ENCODE data around the gene C17orf113.
A peak's percentile ranks its signal among the peaks of the same experiment; 100 is the strongest.
"Not testable (repeated sequence)": the region's sequence is repeated elsewhere in the genome, so short reads cannot be mapped to it uniquely, and the experiment has no call there.

Gene C17orf113

DNA sequence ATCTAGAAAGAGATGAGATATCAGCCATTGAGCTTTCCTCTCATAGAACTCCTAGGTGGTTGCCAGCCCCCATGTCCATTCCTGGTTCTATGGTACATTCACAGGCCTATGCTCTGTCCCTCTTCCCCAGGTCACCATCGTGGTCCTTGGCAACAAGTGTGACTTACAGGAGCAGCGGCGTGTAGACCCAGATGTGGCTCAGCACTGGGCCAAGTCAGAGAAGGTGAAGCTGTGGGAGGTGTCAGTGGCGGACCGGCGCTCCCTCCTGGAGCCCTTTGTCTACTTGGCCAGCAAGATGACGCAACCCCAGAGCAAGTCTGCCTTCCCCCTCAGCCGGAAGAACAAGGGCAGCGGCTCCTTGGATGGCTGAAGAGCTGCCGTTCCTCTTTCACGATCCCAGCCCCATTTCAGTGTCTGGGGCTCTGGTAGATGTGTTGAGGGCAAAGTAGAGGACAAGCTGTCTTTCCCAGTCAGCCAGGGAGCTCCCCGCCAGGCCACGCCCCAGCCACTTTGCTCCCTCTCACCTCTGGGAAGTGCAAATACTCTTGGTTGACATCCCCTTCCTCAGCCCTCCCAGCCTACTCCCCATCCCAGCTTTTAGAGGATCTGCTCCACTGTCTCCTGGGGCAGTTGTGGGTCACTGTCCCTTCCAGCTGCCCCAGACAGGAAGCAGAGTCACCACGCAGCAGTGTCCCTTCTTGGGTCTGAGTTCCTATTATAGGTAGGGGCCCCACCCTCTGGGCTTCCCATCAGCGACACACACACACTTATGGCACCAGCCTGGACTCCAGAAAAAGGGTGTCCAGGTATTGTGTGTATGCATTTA is 26.7 kb downstream of the C17orf113 start:
- TF ChIP-seq, protein P1, sequence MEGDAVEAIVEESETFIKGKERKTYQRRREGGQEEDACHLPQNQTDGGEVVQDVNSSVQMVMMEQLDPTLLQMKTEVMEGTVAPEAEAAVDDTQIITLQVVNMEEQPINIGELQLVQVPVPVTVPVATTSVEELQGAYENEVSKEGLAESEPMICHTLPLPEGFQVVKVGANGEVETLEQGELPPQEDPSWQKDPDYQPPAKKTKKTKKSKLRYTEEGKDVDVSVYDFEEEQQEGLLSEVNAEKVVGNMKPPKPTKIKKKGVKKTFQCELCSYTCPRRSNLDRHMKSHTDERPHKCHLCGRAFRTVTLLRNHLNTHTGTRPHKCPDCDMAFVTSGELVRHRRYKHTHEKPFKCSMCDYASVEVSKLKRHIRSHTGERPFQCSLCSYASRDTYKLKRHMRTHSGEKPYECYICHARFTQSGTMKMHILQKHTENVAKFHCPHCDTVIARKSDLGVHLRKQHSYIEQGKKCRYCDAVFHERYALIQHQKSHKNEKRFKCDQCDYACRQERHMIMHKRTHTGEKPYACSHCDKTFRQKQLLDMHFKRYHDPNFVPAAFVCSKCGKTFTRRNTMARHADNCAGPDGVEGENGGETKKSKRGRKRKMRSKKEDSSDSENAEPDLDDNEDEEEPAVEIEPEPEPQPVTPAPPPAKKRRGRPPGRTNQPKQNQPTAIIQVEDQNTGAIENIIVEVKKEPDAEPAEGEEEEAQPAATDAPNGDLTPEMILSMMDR (IDR thresholded peaks at IDR 0.05; ENCODE audit: insufficient read depth, low read length, missing control alignments) = no peak
- H3K4me3 ChIP-seq (ENCODE audit: low read depth, low read length) = no peak overlapping the region
- ChIA-PET CTCF (interaction anchor here (0.7 to 20.7 kb wide), 16 partner anchors 11 to 267 kb away, joined by 3 to 451 read pairs (median 4); partner anchors contain the start of genes CNP, DHX58, GHDC and HSPB9), POLR2A (no interaction called here)
- no peak for DNase-seq (ENCODE audit: low read depth, low spot score)

DNA sequence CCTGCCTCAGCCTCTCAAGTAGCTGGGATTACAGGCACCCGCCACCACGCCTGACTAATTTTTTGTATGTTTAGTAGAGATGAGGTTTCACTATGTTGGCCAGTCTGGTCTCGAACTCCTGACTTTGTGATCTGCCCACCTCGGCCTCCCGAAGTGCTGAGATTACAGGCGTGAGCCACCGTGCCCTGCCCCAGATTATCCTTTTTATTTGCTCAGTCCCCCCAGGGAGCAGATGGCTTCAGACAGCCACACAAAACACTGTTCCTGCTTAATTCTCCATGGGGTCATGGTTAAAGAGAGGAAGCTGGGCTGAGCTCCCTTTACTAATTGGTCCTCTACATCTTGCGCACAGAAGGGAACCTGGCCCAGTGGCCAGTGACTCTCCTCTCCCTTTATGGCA is 29.6 kb downstream of the C17orf113 start:
- CTCF ChIA-PET = interaction anchor here (1.0 to 20.7 kb wide), 25 partner anchors 7 to 388 kb away, joined by 3 to 451 read pairs (median 6); partner anchors contain the start of genes CNP, DHX58, HSPB9 and KAT2A

DNA sequence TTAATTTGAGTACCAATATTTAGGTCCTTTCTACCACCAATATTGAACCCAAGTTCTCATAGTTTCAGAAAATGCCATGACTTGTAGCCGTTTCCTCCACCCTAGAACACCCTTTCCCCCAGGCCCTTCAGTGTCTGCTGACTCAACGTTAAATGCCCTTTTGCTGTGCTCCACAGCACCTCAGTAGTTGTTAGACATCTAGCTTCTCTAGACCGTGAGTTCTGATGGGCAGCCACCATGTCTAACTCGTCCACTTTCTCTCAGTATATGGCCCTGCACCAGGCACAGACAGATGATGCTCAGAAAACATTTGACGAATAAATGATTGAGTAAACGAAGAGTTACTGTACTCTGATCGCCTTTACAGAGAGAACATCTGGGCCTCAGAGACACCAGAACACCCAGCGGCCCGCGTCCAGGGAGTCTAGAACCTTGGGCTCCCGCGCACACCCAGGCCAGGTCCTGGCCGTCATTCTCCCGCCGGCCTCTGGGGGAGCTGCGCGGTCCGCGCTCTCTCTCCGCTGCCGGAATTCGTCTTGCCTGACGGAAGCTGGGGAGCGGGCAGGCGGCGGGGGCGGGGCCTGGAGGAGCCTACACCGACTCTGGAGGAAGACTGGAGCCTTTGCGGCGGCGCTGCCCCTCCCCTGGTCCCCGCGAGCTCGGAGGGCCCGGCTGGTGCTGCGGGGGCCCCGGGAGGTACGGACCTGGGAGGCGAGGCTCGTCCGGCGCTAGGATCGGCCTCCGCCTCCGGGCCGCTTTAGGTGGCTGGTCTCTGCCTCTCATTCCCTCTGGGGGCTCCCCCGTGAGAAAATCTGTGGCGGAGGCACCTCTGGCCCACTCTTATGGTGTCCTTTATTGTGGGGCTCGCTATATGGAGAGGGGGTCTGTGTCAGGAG is 30.6 kb downstream of the C17orf113 start, which contains the start of gene NKIRAS2:
NKIRAS2 (plus strand) TSS at position 582 of the 896 bp plus-strand sequence. CDS start 1,488 bp downstream, outside the sequence.
- DNase-seq (ENCODE audit: low read depth, low spot score) = no peak
- TF ChIP-seq, protein P1 (IDR thresholded peaks at IDR 0.05; ENCODE audit: insufficient read depth, low read length, missing control alignments) = peak; percentile 97
- peak within 1 kb of the TSS; percentile 79 for H3K4me3 ChIP-seq (ENCODE audit: low read depth, low read length)
- CTCF ChIA-PET = interaction anchor here (0.6 to 20.7 kb wide), 29 partner anchors 8 to 389 kb away, joined by 3 to 451 read pairs (median 5); partner anchors contain the start of genes CNP, DHX58, HCRT and HSPB9
- POLR2A ChIA-PET = interaction anchor here (0.7 to 1.1 kb wide), 3 partner anchors 21 to 330 kb away, joined by 3 to 5 read pairs (median 4); partner anchors contain the start of gene DHX58

More for the DNA sequence above, 29.6 kb downstream of the C17orf113 start:
- H3K4me3 ChIP-seq (ENCODE audit: low read depth, low read length) = peak overlapping the region; percentile 79
- DNase-seq (ENCODE audit: low read depth, low spot score); POLR2A ChIA-PET: not testable (repeated sequence)

DNA sequence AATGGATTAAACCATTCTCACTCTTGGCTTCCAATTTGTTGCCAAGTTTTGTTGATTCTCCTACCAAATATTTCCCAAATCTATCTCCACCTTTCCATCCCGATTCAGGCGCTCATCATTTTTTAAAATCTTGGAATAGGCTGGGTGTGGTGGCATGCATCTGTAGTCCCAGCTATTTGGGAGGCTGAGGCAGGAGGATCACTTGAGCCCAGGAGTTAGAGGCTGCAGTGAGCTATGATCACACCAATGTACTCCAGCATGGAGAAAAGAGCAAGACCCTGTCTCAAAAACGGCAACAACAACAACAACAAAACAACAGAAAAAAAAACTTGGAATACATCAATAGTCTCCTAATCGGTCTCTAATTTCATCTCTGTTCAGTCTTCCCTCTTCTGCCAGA is 31.4 kb downstream of the C17orf113 start:
- no peak overlapping the region for H3K4me3 ChIP-seq (ENCODE audit: low read depth, low read length)
- CTCF ChIA-PET = interaction anchor here (0.7 to 20.7 kb wide), 14 partner anchors 9 to 258 kb away, joined by 3 to 451 read pairs (median 11); partner anchors contain the start of genes CNP, DHX58, HSPB9 and KAT2A
- TF ChIP-seq, protein P1 (IDR thresholded peaks at IDR 0.05; ENCODE audit: insufficient read depth, low read length, missing control alignments) = no peak
- DNase-seq (ENCODE audit: low read depth, low spot score) = no peak
- POLR2A ChIA-PET = interaction anchor here (3.0 kb wide), 1 partner anchor 52 kb away, joined by 15 read pairs; the partner anchor contains the start of gene CNP

DNA sequence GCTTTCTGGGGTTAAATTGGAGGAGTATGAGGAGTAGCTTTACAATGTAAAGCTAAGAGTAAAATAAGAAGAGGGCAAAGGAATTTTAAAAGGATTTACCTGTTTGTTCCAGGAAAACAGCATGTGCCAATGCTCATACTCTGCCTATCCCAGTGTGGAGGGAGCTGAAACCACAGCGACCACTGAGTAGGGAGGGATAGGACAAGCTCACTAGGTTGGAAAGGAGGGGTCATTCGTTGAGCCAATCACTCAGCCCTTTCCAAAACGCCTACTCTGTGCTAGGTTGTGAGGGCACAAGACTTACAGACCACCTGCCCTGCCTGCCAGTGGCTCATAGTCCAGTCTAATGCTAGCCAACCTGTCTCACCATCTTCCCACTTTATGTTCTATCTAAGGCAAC is 32.1 kb downstream of the C17orf113 start:
- H3K4me3 ChIP-seq (ENCODE audit: low read depth, low read length) = peak overlapping the region; percentile 99; the same call in 1 of the 2 replicates
- DNase-seq (ENCODE audit: low read depth, low spot score) = no peak
- TF ChIP-seq, protein P1 (IDR thresholded peaks at IDR 0.05; ENCODE audit: insufficient read depth, low read length, missing control alignments) = no peak
- CTCF ChIA-PET = interaction anchor here (0.7 to 20.7 kb wide), 18 partner anchors 9 to 590 kb away, joined by 3 to 451 read pairs (median 4); partner anchors contain the start of genes CNP, DHX58, HSPB9 and KAT2A
- POLR2A ChIA-PET = interaction anchor here (1.1 to 3.0 kb wide), 4 partner anchors 45 to 207 kb away, joined by 3 to 15 read pairs (median 5); partner anchors contain the start of genes CNP and DHX58

DNA sequence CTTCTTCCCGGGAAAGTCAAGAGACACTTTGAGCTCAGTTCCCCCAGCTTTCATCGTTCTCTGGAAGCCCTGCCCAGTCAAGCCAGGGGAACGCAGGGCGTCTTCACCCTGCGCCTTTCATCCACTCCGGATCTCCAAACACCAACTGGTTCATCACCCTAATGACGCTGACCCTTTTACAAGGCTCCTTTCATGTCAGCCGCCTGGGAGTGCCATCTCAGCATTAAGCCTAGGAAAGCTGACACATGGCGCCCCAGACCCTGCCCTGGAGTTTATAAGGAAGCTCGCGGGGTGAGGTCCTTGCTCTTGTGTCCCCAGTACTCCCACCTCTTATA is 32.6 kb downstream of the C17orf113 start:
- POLR2A ChIA-PET = interaction anchor here (0.8 to 3.0 kb wide), 6 partner anchors 9 to 206 kb away, joined by 3 to 15 read pairs (median 4); partner anchors contain the start of genes CNP and DHX58
- DNase-seq (ENCODE audit: low read depth, low spot score) = no peak
- H3K4me3 ChIP-seq (ENCODE audit: low read depth, low read length) = peak overlapping the region; percentile 99
- CTCF ChIA-PET = interaction anchor here (0.7 to 20.7 kb wide), 18 partner anchors 8 to 591 kb away, joined by 3 to 451 read pairs (median 4); partner anchors contain the start of genes CNP, DHX58, HSPB9 and KAT2A
- TF ChIP-seq, protein P1 (IDR thresholded peaks at IDR 0.05; ENCODE audit: insufficient read depth, low read length, missing control alignments) = no peak

Data from AG04449 (cell line).